OCI-LY1 (cell line): Measurements from ENCODE around the gene FN1.

Experiments used
- EZH2 ChIP-seq: fragments of 200-600 bp; sonication (generic), shearing (Covaris generic); IDR thresholded peaks from 2 replicates; pipeline ENCODE4 v1.8.0; 2017; ENCODE audit warnings: borderline replicate concordance, mixed run types, mild to moderate bottlenecking, antibody characterized with exemption, low read length, moderate library complexity, mixed read lengths
- TF ChIP-seq, protein P1 (sequence below): fragments of 200-600 bp; sonication (generic), shearing (Covaris generic); IDR thresholded peaks from 2 replicates; pipeline ENCODE4 v1.5.1; 2017; ENCODE audit warnings: mild to moderate bottlenecking, antibody characterized with exemption, low read length, moderate library complexity, mixed read lengths

DNA sequence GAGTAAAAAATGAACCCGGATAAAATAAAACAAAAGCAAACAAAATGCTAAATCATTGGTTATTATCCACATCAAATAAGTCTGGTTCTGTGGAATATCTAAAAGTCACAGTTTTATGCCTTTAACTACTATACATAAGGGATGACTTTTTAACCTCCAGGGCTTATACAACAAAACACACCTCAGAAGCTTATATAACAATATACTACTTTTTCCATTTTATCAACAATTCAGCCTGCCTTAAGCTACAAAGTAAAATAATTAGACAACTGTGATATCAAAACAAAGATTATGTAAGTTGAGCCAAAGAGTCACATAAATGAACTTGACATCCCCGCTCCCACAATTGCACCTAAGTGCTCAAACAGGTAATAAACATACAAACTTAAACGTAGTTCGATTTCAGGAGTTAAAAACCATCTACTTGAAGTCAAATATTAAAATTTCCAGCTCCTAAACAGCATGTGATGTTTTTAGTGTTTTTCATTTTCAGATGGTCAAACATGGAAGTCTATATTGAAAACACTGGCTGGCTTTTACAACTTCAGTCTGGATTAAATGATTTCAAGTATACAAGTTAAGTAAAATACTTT lies 69.3 kb downstream of the FN1 start:
- TF ChIP-seq, protein P1, sequence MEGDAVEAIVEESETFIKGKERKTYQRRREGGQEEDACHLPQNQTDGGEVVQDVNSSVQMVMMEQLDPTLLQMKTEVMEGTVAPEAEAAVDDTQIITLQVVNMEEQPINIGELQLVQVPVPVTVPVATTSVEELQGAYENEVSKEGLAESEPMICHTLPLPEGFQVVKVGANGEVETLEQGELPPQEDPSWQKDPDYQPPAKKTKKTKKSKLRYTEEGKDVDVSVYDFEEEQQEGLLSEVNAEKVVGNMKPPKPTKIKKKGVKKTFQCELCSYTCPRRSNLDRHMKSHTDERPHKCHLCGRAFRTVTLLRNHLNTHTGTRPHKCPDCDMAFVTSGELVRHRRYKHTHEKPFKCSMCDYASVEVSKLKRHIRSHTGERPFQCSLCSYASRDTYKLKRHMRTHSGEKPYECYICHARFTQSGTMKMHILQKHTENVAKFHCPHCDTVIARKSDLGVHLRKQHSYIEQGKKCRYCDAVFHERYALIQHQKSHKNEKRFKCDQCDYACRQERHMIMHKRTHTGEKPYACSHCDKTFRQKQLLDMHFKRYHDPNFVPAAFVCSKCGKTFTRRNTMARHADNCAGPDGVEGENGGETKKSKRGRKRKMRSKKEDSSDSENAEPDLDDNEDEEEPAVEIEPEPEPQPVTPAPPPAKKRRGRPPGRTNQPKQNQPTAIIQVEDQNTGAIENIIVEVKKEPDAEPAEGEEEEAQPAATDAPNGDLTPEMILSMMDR, result no peak
- TF ChIP-seq EZH2, result no peak
